Astrocyte (in vitro differentiated cells and primary cell): ENCODE results near the gene CRADD. TPM values are rescaled to one million over a fixed set of nuclear protein-coding genes. Genes with fewer than 3 reads are reported as not detected.

Experiments used
- DNase-seq: peaks from one replicate; pipeline ENCODE4 v3.0.0-alpha.2; 2010; ENCODE audit warnings: low read depth
- FAIRE-seq: peaks from 2 replicates; lab custom pipeline; 2011; peaks lifted over from hg19 to GRCh38; lab: Jason Lieb, UNC
- H2AFZ ChIP-seq: 2 replicates; pipeline ENCODE4 v1.6.0; 2012; ENCODE audit warnings: low read depth, low read length, inconsistent platforms
- H3K27ac ChIP-seq: 2 replicates; pipeline ENCODE4 v1.5.1; 2011; ENCODE audit warnings: low read depth, low read length, inconsistent platforms
- H3K27me3 ChIP-seq: 2 replicates; pipeline ENCODE4 v1.6.0; 2011; ENCODE audit warnings: low read length, inconsistent platforms; ENCODE audit not compliant: insufficient read depth
- H3K36me3 ChIP-seq: 2 replicates; pipeline ENCODE4 v1.5.1; 2011; ENCODE audit warnings: low read length, inconsistent platforms; ENCODE audit not compliant: insufficient read depth
- H3K4me1 ChIP-seq: 2 replicates; pipeline ENCODE4 v1.5.1; 2011; ENCODE audit warnings: low read length, inconsistent platforms; ENCODE audit not compliant: insufficient read depth
- H3K4me2 ChIP-seq: 2 replicates; pipeline ENCODE4 v1.6.0; 2012; ENCODE audit warnings: low read length, inconsistent platforms
- H3K4me3 ChIP-seq: 2 replicates; pipeline ENCODE4 v1.5.1; 2011; ENCODE audit warnings: low read depth, mild to moderate bottlenecking, low read length, inconsistent platforms; ENCODE audit not compliant: insufficient read depth
- H3K79me2 ChIP-seq: 2 replicates; pipeline ENCODE4 v1.6.0; 2012; ENCODE audit warnings: mild to moderate bottlenecking, low read length, inconsistent platforms; ENCODE audit not compliant: insufficient read depth
- H3K9ac ChIP-seq: 2 replicates; pipeline ENCODE4 v1.6.0; 2012; ENCODE audit warnings: mild to moderate bottlenecking, low read length, inconsistent platforms
- H3K9me3 ChIP-seq: 2 replicates; pipeline ENCODE4 v1.5.1; 2012; ENCODE audit warnings: low read depth, mild to moderate bottlenecking, low read length, inconsistent platforms; ENCODE audit not compliant: insufficient read depth
- H4K20me1 ChIP-seq: 2 replicates; pipeline ENCODE4 v1.6.0; 2012; ENCODE audit warnings: low read length, inconsistent platforms; ENCODE audit not compliant: insufficient read depth
- H3K27ac Mint-ChIP-seq: one replicate; pipeline ENCODE4 v1.8.0; 2021; ENCODE audit warnings: mild to moderate bottlenecking, mixed read lengths; ENCODE audit not compliant: unreplicated experiment
- H3K27me3 Mint-ChIP-seq: one replicate; pipeline ENCODE4 v1.8.0; 2021; ENCODE audit warnings: low read depth, mixed read lengths; ENCODE audit not compliant: unreplicated experiment
- H3K36me3 Mint-ChIP-seq: one replicate; pipeline ENCODE4 v1.8.0; 2021; ENCODE audit warnings: low read depth, mixed read lengths; ENCODE audit not compliant: unreplicated experiment
- H3K4me1 Mint-ChIP-seq: one replicate; pipeline ENCODE4 v1.8.0; 2021; ENCODE audit warnings: low read depth, mixed read lengths; ENCODE audit not compliant: unreplicated experiment
- H3K4me3 Mint-ChIP-seq: one replicate; pipeline ENCODE4 v1.8.0; 2021; ENCODE audit warnings: mild to moderate bottlenecking, moderate library complexity, mixed read lengths; ENCODE audit not compliant: unreplicated experiment
- H3K9me3 Mint-ChIP-seq: one replicate; pipeline ENCODE4 v1.8.0; 2021; ENCODE audit warnings: mild to moderate bottlenecking, mixed read lengths; ENCODE audit not compliant: unreplicated experiment
- EZH2 ChIP-seq: IDR thresholded peaks from 2 replicates; pipeline ENCODE4 v1.6.1; 2012; ENCODE audit warnings: mild to moderate bottlenecking, low read length, inconsistent platforms; ENCODE audit not compliant: insufficient read depth
- total RNA-seq: library from RNA; stranded (reverse); gene quantifications from 2 replicates; pipeline ENCODE4 v1.2.1, GENCODE V29; 2021
- TF ChIP-seq, protein P1 (sequence below): IDR thresholded peaks from 2 replicates; pipeline ENCODE4 v1.5.1; 2011; ENCODE audit warnings: low read depth, mild to moderate bottlenecking, inconsistent platforms, low read length, moderate library complexity; ENCODE audit not compliant: insufficient read depth

The CRADD gene
- total RNA-seq, 1 donor from 2014 or later: 8.8 TPM

- H3K27ac ChIP-seq: no peak overlapping the region
- no peaks in the 10 kb centered on the region for H3K27me3 ChIP-seq
- DNase-seq (no peak), FAIRE-seq (no peak)
- no peak overlapping the region for H3K4me3 ChIP-seq
- peaks cover 11% of the 10 kb centered on the region for H3K9me3 Mint-ChIP-seq
- no peaks in the 10 kb centered on the region for H3K27me3 Mint-ChIP-seq
- H3K36me3 Mint-ChIP-seq: no peaks in the 10 kb centered on the region
- H4K20me1 ChIP-seq: no peaks in the 10 kb centered on the region
- H3K9me3 ChIP-seq: no peaks in the 10 kb centered on the region
- no peaks in the 10 kb centered on the region for H3K4me1 ChIP-seq
- TF ChIP-seq, protein P1, sequence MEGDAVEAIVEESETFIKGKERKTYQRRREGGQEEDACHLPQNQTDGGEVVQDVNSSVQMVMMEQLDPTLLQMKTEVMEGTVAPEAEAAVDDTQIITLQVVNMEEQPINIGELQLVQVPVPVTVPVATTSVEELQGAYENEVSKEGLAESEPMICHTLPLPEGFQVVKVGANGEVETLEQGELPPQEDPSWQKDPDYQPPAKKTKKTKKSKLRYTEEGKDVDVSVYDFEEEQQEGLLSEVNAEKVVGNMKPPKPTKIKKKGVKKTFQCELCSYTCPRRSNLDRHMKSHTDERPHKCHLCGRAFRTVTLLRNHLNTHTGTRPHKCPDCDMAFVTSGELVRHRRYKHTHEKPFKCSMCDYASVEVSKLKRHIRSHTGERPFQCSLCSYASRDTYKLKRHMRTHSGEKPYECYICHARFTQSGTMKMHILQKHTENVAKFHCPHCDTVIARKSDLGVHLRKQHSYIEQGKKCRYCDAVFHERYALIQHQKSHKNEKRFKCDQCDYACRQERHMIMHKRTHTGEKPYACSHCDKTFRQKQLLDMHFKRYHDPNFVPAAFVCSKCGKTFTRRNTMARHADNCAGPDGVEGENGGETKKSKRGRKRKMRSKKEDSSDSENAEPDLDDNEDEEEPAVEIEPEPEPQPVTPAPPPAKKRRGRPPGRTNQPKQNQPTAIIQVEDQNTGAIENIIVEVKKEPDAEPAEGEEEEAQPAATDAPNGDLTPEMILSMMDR: no peak
- no peak for TF ChIP-seq EZH2
- H3K36me3 ChIP-seq: no peaks in the 10 kb centered on the region
- no peak overlapping the region for H3K9ac ChIP-seq
- H3K4me2 ChIP-seq: no peak overlapping the region
- H3K4me1 Mint-ChIP-seq: no peaks in the 10 kb centered on the region
- no peak overlapping the region for H2AFZ ChIP-seq
- H3K4me3 Mint-ChIP-seq: no peak overlapping the region
- no peaks in the 10 kb centered on the region for H3K79me2 ChIP-seq
- H3K27ac Mint-ChIP-seq: no peak overlapping the region
Observed at GRCh38 chr12:93902736-93903562, 225.8 kb downstream of the CRADD start.

DNA sequence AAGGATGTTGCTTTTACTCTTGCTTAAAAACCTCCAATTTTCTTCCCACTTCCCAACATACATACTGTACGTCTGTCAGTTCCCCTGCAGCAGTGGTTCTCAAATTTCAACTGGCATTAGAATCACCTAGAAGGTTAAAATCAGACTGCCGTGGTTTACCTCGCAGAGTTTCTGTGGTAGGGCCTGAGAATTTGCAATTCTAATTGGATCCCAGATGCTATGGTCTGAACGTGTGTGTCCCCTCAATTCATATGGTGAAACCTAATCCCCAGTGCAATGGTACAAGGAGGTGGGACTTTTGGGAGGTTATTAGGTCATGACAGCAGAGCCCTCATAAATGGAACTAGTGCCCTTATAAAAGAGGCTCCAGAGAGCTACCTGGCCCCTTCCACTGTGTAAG is 226.9 kb downstream of the CRADD start:
- Mint-ChIP-seq H3K4me3 (no peak overlapping the region), H3K27me3 (no peaks in the 10 kb centered on the region), H3K9me3 (peaks cover 10% of the 10 kb centered on the region), H3K27ac (no peak overlapping the region), H3K4me1 (no peaks in the 10 kb centered on the region), H3K36me3 (no peaks in the 10 kb centered on the region)
- Histone ChIP-seq H4K20me1 (no peaks in the 10 kb centered on the region), H3K27me3 (no peaks in the 10 kb centered on the region), H3K9me3 (no peaks in the 10 kb centered on the region), H2AFZ (no peak overlapping the region), H3K4me1 (no peaks in the 10 kb centered on the region), H3K27ac (no peak overlapping the region), H3K79me2 (no peaks in the 10 kb centered on the region), H3K4me2 (no peak overlapping the region), H3K36me3 (no peaks in the 10 kb centered on the region), H3K4me3 (no peak overlapping the region), H3K9ac (no peak overlapping the region)
- TF ChIP-seq, protein P1: no peak
- TF ChIP-seq EZH2: no peak
- no peak for FAIRE-seq
- DNase-seq: no peak

GRCh38 chr12:93908264-93908663 is 231.1 kb downstream of the CRADD start:
- Mint-ChIP-seq H3K27ac (no peak overlapping the region), H3K36me3 (no peaks in the 10 kb centered on the region), H3K4me3 (no peak overlapping the region), H3K9me3 (peaks cover 5% of the 10 kb centered on the region), H3K27me3 (no peaks in the 10 kb centered on the region), H3K4me1 (peaks cover under 1% of the 10 kb centered on the region)
- Histone ChIP-seq H3K36me3 (no peaks in the 10 kb centered on the region), H3K4me1 (peaks cover under 1% of the 10 kb centered on the region), H3K4me2 (no peak overlapping the region), H3K9me3 (no peaks in the 10 kb centered on the region), H3K9ac (no peak overlapping the region), H3K79me2 (no peaks in the 10 kb centered on the region), H2AFZ (no peak overlapping the region), H3K4me3 (no peak overlapping the region), H3K27me3 (no peaks in the 10 kb centered on the region), H3K27ac (no peak overlapping the region), H4K20me1 (no peaks in the 10 kb centered on the region)
- no peak for TF ChIP-seq EZH2
- TF ChIP-seq, protein P1: no peak
- DNase-seq (no peak), FAIRE-seq (no peak)
